ENCODE results near the gene SMIM33.

GRCh38 chr5:139475865-139476617, 5.2 kb downstream of the SMIM33 start:
- TF ChIP-seq CTCF (IDR thresholded peaks at IDR 0.05; ENCODE audit: low read depth, low read length): no peak
- no peak for TF ChIP-seq POLR2A (IDR thresholded peaks at IDR 0.05; ENCODE audit: extremely low read depth, insufficient read length)
- TF ChIP-seq MAX (IDR thresholded peaks at IDR 0.05; ENCODE audit: low read depth, low read length): no peak
